GM18520 (cell line): ENCODE results near the gene TEN1.
"Not testable (repeated sequence)": the region's sequence is repeated elsewhere in the genome, so short reads cannot be mapped to it uniquely, and the experiment has no call there.

Experiments
- ATAC-seq: cut with Tn5 transposase; IDR thresholded peaks from one replicate; pipeline ENCODE4 v1.9.1; 2021; ENCODE audit not compliant: unreplicated experiment

Gene TEN1

GRCh38 chr17:76024353-76024752 lies 45.3 kb downstream of the TEN1 start:
- ATAC-seq: no peak

GRCh38 chr17:76025294-76025693 lies 46.3 kb downstream of the TEN1 start:
- ATAC-seq: no peak

DNA sequence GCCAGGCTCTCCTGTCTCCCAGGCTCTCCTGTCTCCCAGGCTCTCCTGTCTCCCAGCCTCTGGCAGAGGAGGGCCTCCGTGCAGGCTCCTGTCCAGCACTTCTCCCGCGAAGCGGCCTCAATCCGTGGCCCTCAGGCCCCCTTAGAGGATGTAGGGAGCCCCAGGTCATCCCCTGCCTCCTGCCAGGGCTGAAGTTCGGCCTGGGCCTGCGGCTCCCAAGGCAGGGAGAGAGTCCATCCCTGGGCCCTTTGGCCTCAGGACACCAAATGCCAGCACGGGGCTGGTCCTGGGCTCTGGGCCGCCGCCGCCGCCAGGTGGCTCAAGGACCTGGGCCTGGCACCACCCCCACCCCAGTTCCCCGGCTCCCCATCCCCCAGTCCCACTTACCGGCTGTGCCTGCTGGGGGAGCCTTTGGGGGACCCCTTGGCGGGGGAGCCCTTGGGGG lies 47.7 kb downstream of the TEN1 start:
- no peak for ATAC-seq

GRCh38 chr17:76027159-76027839 lies 48.3 kb downstream of the TEN1 start, which contains the start of gene EVPL:
EVPL (minus strand) TSS chr17:76027306; CDS start chr17:76027198, 108 bp downstream.
- no peak for ATAC-seq

DNA sequence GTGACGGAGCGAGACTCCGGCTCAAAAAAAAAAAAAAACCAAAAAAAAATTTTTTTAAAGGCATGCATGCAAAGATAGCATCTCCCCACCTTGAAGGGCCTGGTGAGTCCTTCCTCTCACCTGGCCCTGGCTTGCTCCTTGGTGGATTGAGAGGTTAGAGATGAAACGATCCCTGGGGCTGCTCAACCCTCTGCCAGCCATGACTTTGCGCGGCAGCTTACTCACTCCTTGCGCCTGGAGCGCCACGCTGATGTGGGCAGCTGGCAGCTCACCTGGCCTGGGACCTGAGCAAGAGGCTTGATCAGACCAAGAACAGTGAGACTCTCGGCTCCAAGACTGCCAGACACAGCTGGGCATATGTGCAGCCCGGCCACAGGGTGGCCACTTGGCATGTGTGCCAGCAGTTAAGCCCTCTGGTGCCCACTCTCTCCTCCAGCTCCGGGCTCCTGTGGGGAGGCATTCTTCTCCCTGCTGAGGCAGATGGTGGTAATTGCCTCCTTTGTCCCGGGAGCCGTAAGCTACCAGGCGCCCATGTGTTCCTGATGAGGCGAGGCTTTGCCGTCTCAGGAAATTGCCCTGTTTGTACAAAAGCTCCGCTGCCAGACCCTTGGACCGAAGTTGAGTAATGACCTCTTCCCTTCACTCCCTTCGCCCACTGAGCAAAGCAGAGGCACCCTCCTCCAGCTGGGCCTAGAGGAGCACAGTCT lies 53.2 kb downstream of the TEN1 start:
- no peak for ATAC-seq

GRCh38 chr17:76032780-76033108 lies 53.7 kb downstream of the TEN1 start:
- ATAC-seq: no peak

GRCh38 chr17:76033139-76033538 lies 54.1 kb downstream of the TEN1 start:
- ATAC-seq: no peak

- ATAC-seq: no peak
These were observed 55.6 kb downstream of the TEN1 start for GRCh38 chr17:76034428-76035350.

GRCh38 chr17:76036497-76037261 lies 57.6 kb downstream of the TEN1 start:
- no peak for ATAC-seq

- ATAC-seq: no peak
These were observed 59.0 kb downstream of the TEN1 start for GRCh38 chr17:76038050-76038449.

GRCh38 chr17:76039121-76039520 lies 60.1 kb downstream of the TEN1 start:
- no peak for ATAC-seq

GRCh38 chr17:76040376-76040775 lies 61.3 kb downstream of the TEN1 start:
- no peak for ATAC-seq

GRCh38 chr17:76042868-76043267 lies 63.8 kb downstream of the TEN1 start:
- not testable (repeated sequence) for ATAC-seq

GRCh38 chr17:76044475-76045007 lies 65.5 kb downstream of the TEN1 start:
- ATAC-seq: not testable (repeated sequence)

- no peak for ATAC-seq
These were observed 67.0 kb downstream of the TEN1 start for GRCh38 chr17:76046064-76046463.

- ATAC-seq: no peak
These were observed 69.1 kb downstream of the TEN1 start for GRCh38 chr17:76048025-76048605.

GRCh38 chr17:76048711-76049110 lies 69.7 kb downstream of the TEN1 start:
- no peak for ATAC-seq

DNA sequence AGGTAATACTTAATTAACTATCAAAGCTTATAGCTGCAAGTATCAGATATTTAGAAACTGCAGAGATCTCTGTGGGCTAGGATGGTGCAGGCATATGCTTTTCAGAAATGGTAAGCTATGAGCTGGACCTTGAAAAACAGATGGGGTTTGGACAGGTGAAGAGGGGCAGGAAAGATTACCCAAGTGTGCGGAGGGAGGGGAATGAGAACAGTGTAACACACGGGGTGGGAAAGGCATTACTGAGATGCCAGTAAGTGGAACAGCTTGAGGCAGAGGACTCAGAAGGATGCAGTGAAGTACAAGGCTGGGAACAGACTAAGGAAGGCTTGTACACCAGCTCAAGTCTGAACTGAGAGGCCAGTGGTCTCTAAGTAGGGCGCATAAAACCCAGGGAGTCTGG lies 70.2 kb downstream of the TEN1 start:
- no peak for ATAC-seq

GRCh38 chr17:76049836-76050537 lies 70.9 kb downstream of the TEN1 start:
- ATAC-seq: no peak
